IPS DF 19.7 (cell line): ENCODE results near the gene PCLO.
"Not testable (repeated sequence)": the region's sequence is repeated elsewhere in the genome, so short reads cannot be mapped to it uniquely, and the experiment has no call there.

ENCODE experiments used
- DNase-seq: peaks from one replicate; pipeline ENCODE4 v3.0.0-alpha.2; 2013; ENCODE audit warnings: low read depth, low spot score

Gene PCLO

DNA sequence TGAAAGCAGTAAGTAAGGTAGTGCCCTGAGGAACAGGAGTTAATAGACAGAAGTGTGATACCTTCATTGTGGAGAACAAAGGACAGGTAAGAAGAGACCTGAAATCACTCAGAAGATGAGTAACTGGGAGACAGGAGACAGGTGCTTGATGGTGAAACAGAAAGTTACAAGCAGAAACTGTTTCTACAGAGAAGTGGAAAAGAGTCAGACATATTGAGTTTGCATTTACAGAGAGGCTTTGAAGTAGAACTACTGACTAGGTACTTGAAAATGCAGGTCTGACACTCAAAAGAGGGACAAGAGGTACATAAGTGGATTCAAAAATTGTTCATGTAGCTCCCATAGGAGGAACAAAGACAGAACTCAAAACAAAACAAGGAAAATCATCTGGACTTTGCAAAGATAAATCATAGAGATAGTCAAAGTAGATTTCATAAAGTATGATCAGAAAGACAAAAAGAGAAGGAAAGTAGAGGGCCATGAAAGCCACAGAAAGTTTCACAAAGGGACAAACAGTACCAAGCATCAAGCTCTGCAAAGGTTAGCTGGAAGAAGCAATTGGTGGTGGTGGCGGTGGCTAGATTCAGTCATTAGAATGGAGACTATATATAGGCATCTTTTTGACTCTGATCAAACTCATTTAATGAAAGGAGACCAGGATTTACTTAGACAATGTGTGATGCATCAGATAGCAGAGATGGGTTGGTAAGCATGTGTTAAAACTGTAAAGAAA, 198.4 kb downstream of the PCLO start:
- no peak for DNase-seq

DNA sequence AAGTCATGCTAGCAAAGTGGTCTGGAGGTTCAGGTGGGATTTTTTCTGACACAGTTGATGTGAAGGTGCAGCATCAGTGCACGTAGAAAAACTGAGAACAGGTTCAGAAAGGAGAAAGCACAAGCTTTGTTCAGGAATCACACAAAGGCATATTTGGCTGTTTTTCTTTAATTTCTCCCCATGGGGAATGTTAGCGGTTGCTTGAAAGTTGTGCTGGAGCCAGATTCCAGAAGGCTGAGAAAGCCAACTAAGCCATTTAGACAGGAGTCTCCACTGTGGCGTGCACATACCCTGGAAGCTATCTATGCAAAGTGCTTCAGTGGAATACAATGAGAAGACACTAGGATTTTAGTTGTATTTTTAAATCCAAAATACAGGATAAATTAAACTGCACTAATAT, 201.4 kb downstream of the PCLO start:
- DNase-seq, result no peak

DNA sequence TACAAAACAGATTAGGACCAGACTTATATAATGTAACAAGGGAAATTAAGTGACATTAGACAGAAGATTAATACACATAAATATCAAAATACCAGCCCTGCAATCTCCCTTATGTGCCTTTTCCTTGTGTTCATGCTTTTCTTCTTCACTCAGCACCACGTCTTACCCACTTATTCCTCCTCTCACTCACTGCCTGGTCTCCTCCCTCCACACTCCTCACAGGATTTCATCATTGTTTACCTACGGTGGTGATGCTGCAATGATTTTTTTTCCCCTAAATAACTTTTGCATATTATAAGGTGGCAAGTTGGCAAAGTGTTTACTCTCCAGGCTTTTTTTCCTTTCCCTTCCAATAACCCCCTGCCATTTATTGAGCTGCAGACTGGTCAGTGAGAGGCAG, 203.2 kb downstream of the PCLO start:
- DNase-seq, result no peak

DNA sequence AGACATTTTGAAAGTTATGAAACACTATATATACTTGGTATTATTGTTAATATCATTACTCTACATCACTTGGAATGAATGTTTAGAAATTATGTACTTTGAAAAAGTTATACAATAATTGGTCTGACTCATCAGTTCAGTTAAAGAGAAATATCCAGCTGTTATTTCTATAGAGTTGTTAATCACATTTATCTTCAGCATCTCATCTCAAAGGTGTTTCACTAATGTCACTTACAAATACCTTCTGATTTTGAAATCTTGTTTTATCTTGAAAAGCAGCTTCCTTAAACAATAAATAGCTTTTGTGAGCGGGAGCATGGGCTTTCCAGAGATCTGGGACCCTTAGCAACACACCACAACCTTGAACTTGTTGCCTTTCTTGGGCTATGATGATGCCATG, 205.2 kb downstream of the PCLO start:
- no peak for DNase-seq

DNA sequence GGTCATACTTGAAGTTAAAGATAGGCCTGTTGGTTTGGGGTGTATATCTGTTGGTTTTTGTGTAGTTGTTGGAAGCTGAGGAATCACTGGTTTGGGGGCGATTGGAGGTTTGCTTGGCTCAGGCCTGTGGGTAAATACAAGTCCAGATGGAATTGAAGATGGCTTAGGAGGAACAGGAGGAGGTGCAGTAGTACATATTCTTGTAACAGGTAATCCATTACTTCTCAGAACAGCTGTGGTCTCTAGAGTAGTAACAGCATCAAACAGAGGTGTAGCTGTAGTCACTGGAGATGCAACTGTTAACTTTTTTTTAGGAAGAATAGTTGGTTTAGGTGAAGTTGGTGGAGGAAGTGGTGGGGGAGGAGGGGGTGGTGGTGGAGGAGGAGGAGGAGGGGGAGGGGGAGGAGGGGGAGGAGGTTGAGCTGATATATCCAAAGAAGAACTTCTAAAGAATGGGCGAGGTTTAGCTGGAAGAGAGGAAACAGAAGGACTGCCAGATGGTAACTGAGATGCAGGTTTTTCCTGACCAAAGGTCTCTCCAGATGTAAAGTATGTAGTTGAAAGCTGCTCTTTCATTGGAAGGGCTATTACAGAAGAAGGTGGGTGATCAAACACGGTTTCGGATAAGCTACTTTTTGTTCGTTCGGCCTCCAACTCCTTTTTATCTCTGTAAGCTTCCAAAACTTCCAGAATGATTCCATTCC, 209.2 kb downstream of the PCLO start:
- no peak for DNase-seq

DNA sequence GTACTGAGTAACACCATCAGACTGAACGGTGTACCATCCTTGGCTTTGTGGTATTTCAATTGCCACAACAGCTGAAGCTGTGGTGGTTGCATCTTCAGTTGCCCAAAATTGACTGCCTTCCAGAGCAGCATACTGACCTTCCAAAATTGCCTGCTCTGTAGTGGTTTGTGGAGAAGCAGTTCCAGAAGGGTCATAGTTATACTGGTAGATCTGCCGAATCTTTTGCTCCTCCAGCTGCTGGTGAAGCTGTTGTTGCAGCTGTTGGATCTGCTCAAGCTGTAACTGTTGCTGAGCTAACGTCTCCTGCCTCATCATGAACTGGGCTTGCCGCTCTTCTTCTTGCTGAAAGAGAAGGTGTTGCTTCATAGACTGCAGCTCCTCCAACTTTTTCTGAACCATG, 212.2 kb downstream of the PCLO start:
- no peak for DNase-seq

DNA sequence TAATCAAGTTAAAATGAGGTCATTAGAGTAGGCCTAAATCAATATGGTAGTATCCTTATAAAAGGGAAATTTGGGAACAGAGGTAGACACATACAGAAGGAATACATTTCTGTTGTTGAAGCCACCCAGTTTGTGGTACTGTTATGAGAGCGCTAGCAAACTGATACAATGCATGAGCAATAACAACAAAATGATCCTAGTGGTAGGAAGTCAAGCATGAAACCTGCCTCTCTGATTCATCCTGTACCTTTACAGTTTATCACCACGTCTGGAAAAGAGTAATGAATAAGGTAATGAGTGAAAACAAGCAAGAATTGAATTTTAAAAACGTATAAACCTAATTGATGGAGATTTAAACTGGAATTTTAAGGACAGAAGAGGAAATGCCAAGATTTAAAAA, 217.2 kb downstream of the PCLO start:
- DNase-seq, result no peak

DNA sequence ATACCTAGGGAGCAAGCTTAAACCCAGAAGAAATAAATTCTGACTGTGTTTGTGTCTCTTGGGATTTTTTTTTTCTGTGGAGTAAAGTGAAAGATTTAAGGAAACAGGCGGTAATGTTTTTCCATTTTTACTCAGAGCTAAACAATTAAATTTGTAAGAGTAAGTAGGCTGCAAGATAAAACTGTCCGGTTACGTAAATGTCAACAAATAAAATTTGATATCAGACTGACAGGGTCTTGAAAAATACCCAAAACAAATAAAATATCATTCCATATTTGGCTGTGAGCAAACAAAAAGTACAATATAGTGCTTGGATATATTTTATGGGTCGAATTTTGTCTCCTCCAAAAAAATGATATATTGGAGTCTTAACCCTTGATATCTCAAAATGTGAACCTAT, 217.6 kb downstream of the PCLO start:
- no peak for DNase-seq

DNA sequence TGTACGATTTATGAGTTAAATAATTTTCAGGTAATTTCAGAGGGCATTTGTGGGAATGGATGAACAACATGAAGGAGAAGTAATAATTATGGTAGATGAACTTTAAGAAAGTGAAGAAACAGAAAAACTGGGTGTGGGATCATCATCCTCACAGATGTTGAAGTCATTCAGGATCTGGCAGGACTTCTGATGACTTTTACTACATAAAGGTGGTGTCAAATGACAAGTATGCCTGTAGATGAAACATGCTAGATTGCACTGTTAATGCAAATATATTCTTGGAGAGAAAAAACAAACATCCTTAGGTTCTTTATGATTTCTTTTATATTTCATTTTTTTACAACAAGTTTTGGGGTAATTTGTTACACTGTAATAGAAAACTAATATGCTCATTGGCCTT, 230.2 kb downstream of the PCLO start:
- DNase-seq, result no peak

DNA sequence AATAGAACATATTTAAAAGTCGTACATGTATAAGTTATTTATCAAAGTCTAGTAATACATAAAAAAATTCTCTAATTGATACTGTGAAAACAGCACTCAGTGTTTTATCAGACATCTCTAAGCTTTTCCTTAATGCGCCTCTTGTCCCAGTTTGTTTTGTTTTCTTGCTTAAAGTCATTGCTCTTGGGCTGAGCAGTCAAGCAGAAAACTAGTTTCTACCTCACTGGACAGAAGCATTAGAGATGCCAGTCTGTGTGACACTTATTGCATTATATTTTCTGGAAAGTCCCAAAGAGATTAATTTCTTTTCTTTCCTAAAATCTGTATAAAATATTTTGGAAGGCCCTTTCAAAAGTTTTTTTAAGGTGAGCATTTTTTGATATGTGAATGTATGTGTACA, 236.2 kb downstream of the PCLO start:
- DNase-seq, result no peak

DNA sequence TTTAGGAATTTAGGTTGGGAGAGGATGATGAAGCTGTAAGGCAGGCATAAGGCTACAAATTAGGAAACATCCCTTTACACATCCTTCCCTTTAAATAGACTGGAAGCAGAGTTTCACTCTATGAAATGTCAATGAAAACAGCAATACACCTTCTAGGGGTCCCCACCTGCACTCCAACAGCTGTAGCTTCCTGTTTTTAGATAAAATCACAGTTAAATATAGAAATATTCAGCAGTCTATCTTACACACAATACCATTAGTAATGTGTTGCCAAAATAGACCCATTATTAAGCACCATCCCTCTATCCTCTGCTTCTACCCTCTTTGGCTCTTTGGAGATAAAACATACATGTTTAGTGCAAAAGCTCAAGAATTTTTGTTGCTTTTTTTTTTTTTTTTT, 237.4 kb downstream of the PCLO start:
- DNase-seq, result no peak

DNA sequence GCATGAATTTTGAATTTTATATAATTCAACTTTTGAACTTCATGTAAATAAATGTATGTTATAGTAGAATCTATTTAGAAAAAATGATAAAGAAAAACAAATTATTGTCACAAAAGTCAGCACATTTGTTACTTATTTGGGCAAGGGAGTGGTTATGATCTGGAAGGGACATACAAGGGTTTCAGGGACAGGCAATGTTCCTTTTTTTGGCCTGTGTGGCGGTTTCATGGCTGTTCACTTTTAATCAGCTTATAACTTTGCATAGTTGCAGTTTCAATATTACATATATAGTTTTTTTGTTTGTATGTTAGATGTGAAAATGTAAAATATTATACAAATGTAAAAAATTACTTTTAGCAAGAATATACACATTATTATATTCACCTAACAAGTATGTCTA, 256.2 kb downstream of the PCLO start:
- DNase-seq, result no peak

DNA sequence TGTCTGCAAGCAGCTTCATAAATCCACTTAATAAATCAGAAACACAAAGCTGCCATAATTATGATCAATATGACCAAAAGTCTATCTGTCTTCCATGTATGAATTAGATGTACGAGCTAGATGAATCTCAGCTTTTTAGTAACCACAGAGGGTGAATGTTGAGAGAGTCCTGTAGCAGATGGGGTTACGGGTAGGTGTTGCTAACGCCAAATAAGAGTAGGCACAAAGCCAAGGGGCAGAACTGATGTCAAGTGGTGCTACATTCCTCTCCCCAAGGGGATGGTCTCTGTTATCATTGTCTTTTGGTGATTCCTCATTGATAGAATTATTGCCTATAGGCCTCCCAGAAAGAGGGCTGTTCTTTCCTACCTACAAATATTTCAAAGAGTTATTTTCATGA, 257.8 kb downstream of the PCLO start:
- DNase-seq, result no peak

DNA sequence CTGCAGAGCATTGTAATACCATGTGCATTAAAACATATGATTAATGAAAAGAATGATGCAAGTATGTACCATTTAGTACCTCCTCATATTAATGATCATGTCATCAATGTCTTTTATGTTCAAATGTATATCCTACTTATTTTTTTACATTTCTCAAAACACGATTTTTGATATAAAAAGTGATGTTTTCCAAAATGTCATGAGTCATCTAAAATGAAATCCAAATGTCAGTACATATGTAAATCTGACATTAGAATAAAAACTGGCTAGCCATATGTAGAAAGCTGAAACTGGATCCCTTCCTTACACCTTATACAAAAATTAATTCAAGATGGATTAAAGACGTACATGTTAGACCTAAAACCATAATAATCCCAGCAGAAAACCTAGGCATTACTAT, 261.6 kb downstream of the PCLO start:
- not testable (repeated sequence) for DNase-seq

DNA sequence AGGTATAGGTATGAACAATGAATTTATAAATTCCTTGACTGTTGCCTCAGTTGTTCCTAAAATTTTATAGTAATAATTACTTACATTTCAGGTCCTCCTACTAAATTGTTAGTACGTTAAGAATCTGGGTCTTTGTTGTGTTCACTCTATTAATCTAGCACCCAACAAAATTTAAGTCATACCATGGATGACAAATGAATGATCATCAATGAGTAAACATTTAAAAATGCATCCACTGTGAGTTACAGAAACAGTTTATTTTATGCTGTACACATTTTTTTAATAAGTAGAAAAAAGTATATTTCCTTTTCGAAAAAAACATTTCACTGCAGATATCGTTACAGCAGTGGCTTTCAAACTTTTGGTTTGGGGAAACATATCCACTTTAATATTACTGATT, 265.2 kb downstream of the PCLO start:
- no peak for DNase-seq

DNA sequence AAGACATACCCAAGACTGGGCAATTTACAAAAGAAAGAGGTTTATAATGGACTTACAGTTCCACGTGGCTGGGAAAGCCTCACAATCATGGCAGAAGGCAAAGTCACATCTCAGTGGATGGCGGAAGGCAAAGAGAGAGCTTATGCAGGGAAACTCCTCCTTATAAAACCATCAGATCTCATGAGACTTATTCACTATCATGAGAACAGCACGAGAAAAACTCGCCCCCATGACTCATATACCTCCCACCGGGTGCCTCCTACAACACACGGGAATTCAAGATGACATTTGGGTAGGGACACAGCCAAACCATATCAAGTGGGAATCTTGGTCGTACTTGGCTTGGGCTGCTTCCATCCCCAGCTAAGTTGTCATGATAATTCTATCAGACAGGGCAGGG, 268.3 kb downstream of the PCLO start:
- not testable (repeated sequence) for DNase-seq

DNA sequence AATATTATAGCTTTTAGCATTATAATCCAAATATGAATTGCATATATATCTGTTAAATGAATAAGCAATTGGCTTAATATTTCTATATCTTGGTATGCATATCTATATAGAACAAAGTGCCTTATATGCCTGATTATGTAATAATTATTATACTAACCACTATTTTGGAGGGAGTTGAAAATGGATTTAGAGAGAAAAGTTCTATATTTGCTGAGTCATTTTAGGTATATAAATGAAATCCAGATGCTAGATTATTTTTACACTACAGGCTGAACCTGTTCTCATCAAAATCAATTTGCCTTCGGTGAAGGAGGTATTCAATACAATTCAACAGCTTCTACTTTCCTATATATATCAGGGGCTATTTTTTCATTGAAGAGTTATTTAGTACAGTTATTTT, 276.4 kb downstream of the PCLO start:
- no peak for DNase-seq

DNA sequence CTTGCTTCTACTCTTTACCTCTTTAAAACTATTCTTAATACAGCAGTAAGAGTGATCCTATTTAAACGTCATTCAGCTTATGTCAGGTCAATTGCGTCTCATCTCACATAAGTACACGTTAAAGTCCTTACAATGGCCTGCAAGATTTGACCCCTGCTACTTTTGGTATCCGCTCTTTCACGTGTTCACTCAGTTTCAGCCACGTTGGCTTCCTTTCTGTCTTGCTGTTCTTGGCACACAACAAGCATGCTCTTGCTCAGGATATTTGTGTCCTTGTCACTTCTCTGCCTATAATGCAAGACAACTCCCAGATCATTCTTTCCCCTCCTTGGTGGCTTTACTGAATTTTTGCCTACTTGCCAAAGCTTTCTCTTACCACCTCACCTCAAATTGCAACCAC, 296.8 kb downstream of the PCLO start:
- DNase-seq, result no peak

DNA sequence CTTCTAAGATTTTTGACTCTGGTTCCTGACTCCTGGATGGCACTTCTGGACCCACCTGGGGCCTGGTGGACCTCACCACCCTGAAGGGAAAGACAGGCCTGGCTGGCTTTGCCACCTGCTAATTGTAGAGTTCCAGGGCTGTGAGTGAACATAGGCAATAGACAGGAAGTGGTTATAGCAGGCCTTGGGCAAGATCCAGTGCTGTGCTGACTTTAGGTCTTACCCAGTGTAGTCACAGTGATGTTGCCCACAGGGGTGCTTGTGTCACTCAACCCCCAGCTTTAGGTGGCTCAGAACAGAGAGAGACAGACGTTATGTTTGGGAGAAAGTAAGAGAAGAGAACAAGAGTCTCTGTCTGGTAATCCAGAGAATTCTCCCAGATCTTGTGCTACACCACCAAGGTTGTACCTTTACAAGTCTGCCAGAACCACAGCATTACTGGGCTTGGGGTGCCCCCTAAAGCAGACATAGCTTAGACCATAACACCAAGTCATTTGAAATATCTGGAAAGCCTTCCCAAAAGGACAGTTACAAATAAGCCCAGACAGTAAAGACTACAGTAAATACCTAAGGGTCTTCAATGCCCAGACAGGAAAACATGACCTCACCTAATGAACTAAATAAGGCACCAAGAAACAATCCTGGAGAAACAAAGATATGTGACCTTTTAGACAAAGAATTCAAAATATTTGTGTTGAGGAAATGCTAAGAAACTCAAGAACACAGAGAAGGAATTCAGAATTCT, 303.4 kb downstream of the PCLO start:
- no peak for DNase-seq

DNA sequence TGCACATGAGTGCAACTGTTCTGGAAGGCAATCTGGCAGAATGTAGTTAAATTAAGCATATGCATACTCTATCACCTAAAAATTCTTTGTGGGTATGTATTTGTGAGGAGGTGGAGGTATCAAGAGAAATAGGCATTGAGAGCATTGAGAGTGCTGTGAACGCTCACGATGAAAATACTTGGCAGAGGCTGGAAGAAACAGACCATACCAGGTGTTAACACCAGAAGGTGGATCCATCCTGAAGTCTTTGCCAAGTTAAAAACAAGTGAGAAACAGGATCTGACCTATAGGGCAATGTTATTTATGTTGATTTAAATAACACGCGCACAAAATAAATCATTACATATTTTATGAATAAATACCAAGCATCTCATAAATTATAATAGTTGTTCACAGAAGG, 311.6 kb downstream of the PCLO start:
- DNase-seq, result no peak

DNA sequence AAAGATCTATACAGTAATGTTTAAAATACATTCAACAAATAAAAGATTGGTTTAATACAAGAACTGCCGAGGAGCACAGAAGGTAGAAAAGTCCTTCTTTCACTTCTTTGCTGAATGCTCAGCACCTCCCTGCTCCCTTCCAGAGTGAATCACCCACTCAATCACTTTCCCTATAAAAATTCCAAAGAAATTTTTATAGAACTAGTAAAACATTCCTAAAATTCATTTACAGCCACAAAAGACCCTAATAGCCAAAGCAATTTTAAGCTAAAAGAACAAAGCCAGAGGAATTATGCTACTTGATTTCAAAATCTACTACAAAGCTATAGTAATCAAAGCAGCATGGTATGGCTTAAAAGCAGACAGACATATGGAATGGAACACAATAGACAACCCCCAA, 320.9 kb downstream of the PCLO start:
- no peak for DNase-seq

DNA sequence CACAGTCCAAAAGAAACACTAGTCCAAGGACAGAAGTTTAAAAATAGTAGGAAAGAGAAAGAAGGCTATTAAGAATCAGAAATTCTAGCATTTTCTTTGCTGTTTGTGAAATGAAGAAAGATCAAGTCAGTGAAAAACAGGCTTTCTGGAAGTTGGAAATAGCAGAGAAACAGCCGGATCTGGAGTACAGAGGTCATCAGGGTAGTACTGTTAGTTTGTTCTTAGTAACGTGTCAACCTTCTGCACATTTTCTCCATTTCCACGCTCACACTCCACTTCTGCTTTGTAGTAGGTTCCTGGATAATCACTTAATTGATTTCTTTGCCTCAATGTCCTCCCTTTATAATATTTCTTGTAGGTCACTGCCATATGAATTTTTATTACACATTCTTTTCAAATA, 322.6 kb downstream of the PCLO start:
- no peak for DNase-seq

DNA sequence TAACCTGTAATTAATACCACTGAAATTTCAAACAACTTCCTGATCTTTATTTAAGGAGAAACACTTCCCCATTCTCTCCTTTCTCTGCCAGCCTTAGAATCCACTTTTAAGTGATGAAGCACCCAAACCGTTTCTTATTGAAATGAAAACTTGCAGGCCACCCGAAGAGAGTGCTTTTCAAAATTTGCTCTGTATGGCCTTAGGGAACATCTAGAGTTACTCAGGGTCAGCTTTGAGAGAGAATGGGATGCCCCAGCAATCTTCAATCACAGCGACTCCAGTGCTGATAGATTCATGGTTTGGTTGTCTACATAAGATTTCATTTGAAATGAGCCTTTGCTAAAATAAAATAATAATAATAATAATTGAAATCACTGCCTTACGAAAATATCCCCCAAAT, 323.1 kb downstream of the PCLO start:
- DNase-seq, result no peak
